Measurements from ENCODE around the gene ARL17B. TPM values are rescaled to one million over a fixed set of nuclear protein-coding genes. Genes with fewer than 3 reads are reported as not detected.
"Not testable (repeated sequence)": the region's sequence is repeated elsewhere in the genome, so short reads cannot be mapped to it uniquely, and the experiment has no call there.

Gene ARL17B
- total and polyA plus RNA-seq, 11 donors: 5.7 to 17.3 (median 8.8) TPM

DNA sequence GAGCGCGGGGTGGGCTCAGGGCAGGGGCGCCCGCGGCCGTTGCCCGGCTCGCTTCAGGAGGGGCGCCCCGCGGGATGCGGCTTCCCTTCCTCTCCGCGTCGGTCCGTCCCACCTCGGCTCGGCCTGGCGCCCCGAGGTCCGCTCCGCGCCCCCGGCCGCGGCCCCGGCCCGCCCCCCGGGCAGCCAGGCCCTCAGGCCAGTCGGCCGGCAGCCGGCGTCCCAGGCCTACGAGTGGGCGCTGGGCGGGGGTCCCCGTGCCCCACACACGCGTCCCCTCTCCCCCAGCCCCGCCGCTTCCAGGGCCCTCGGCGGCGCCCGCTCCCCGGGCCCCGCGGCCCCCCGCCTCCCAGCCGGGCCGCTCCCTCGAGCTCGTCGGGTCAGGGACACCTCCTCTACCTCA is 136.7 kb downstream of the ARL17B start:
- H3K4me3 ChIP-seq: peak overlapping the region; percentile 44 to 93 (median 61)
- peak overlapping the region in 4 of 12 donors; percentile 35 to 66 (median 46) for H3K27ac ChIP-seq
- H3K4me1 ChIP-seq; H3K9me3 ChIP-seq; intact Hi-C loops (cut with DNase I); H3K36me3 ChIP-seq; H3K27me3 ChIP-seq: not testable (repeated sequence)
- WGBS, 4 donors: 0 to 1% methylated on average over 47 to 48 of the region's 54 CpGs; no CpG with 5 or more reads in 2 of the 4 donors
- ATAC-seq: peak in 2 of 4 donors; percentile 64 to 66
- DNase-seq: peak in 2 of 5 donors; percentile 24 to 52

Other genes with a start within 250 kb of the ARL17B start
- gene KANSL1, start 168.3 kb downstream of the ARL17B start, total RNA-seq: 10 to 100 TPM; 22.7 to 57.2 (median 32.6) TPM
- gene KANSL1, start 168.3 kb downstream of the ARL17B start, polyA plus RNA-seq: 10 to 100 TPM; 13.7 to 17.0 TPM
- 1 to 10 TPM in 4 of 9 donors, under 1 TPM in 5; 0.14 to 2.0 (median 0.82) TPM for gene LRRC37A, start 66.6 kb downstream of the ARL17B start, total RNA-seq
- 1 to 10 TPM in 1 of 2 donors, under 1 TPM in 1; 0.37 to 1.2 TPM for gene LRRC37A, start 66.6 kb downstream of the ARL17B start, polyA plus RNA-seq
- gene LRRC37A2, start 150.7 kb upstream of the ARL17B start, total RNA-seq: 1 to 10 TPM; 2.3 to 9.0 (median 4.2) TPM
- 1 to 10 TPM; 1.3 to 4.8 TPM for gene LRRC37A2, start 150.7 kb upstream of the ARL17B start, polyA plus RNA-seq
- 10 to 100 TPM in 1 of 9 donors, 1 to 10 TPM in 8; 3.4 to 11.6 (median 5.9) TPM for gene ARL17A, start 217.9 kb upstream of the ARL17B start, total RNA-seq
- gene ARL17A, start 217.9 kb upstream of the ARL17B start, polyA plus RNA-seq: 1 to 10 TPM; 4.0 to 7.0 TPM
- gene NSF, start 228.9 kb upstream of the ARL17B start, total RNA-seq: 10 to 100 TPM; 11.4 to 33.9 (median 21.0) TPM
- 10 to 100 TPM in 1 of 2 donors, 1 to 10 TPM in 1; 5.4 to 23.8 TPM for gene NSF, start 228.9 kb upstream of the ARL17B start, polyA plus RNA-seq

Measured in heart left ventricle (tissue), 16 donors.